ENCODE results near the gene GSDME.

GSDME gene

DNA sequence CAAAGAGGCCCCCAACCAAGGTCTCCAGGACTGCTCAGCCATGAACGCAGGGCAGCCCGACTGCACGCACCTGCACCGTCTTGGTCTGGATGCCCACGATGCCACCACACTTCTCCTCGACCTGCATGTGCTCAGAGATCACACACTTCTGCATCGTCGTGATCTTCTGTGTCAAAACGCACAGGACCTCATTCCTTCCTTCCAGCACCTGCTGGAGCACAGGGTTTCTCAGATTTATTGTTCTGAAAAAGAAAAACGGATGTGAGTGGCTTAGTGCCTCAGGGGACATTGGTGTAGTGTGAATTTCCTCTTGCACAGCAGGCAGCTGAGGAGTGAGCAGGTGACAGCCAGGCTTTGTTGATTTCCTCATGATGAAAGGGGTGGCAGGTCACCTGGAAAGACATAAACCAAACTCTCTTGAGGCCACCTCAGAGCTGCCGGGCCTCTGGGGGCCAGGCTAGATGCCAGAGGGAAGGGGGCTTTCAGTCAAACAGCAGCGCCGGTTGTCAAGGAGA, 38.2 kb downstream of the GSDME start:
- no peak for DNase-seq

DNA sequence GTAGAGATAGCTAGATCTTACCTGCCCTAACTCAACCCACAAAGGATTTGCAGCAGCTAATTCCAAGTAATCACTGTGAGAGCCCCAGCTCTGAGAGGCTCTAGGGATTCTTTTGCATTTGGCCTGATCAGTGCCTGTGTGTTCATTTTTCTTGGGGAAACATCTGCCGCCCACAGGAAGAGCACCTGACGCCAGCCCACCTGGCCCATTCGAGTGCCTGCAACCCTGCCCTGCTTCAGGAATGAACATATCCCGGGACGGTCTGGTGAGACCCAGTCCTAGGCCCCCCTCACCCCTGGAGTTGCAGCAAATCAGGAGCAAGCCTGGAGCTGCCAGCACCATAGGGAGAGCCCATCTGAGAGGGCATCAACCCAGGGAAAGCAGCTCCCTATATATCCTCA, 38.8 kb downstream of the GSDME start:
- no peak for DNase-seq

DNA sequence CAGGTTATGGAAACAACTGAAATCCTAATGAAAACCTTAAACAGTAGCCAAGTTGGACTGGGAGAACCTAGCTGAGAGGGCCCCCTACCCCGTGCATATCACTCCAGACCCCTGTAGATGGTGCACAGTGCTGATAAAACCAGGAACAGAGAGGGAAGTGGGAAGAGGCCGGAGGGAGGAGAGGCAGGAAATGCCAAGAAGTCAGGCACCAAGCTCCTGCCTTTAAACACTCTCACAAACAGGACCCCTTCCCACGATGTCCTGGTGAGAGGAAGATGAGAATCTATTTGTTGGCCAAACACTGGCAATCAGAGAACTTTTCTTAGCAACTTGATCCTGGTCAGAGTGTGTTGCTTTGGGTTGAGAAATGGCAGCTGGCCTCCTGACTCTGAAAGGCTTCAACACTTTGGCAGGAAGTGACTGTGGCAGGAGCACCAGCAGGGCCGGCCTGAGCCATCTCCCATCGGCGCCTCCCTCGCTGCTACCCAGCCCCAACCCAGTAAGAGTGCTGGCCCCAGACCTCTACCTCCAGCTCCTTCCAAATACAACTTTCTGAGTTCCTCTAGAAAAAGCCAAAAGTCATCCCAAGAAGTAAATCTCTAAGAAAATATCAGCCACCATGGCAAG, 39.5 kb downstream of the GSDME start:
- DNase-seq = no peak

DNA sequence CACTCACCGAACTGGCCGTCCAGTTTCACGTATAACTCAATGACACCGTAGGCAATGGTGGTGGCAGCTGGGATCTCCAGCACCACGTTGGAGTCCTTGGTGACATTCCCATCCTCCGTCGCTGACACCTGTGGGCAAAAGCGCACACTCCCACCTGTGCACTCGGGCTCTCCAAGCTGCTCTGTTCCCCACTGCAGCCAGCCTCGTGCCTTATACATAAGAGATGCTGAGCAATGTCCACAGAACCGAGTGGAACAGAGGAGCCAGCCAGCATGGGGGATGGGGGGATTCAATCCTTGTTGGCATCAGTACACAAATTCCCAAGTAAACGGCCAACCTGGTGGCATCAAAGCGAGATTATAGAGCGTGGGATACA, 40.0 kb downstream of the GSDME start:
- no peak for DNase-seq

DNA sequence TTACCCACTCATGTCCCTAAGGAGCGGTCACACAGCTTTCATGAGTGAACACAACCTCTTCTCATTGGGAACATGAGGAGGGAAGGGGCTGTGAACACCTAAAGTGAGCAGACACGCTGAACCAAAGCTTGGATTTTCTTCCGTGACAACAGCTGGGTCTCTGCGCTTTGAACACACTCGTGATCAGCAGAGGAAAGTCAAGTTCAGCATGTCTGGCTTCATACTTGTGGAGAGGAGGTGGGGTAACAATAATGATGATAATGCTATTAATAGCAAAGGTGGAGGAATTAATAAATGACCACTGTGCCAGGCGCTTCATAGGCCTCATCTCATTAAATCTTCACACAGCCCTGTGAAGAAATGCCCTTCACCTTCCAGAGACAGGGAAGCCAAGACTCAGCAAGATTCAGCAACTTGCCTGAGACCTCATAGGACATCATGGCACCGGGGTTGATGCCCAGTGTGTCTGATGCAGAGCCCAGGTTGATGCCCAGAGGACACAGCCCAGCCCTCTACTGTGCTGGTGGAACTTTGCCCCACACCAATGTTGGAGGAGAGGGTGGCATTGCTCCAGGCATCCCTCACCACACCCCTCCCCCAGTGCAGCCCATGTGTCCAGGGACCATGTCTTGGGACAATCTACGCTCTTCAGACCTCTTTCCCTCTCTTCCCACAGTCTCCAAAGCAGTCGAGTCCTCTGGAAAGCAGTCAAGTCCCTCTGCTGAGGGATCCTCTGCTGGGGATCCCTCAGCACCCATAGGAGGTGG, 40.6 kb downstream of the GSDME start:
- no peak for DNase-seq

DNA sequence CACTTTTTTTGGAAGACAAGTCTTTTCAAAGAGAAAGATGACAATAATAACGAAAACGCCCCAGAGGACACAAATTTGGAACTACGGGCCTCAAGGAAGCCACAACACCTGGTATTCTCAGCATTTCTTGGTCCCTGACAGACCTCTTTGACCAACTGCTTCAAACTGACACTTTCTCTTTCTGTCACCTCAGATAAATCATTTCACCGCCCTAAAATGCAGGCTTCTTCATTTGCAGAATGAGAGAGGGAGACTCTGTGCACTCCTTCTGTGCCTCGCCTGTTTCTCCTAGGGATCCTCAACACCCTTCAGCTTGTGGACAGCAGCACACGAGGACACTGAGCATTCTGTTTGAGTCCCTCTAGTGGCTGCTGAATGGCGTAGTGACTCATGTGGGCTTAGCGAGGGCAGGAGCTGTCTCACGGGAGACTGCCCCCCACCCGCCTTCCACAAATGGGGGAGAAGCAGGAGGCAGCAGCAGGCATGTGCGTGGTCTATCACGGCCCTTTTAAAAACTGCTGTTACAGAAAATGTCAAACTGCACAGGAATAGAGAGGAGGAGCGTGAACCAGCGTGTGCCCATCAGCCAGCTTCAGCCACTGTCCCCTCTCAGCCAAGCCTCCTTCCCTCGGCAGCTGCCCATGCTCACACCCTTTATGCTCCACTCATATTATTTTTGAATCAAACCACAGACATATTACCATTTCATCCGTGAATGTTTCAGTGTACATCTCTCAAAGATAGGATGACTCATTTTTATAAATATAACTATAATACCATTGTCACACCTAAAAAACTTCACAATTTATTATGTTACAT, 41.4 kb downstream of the GSDME start:
- DNase-seq = peak; percentile 17

DNA sequence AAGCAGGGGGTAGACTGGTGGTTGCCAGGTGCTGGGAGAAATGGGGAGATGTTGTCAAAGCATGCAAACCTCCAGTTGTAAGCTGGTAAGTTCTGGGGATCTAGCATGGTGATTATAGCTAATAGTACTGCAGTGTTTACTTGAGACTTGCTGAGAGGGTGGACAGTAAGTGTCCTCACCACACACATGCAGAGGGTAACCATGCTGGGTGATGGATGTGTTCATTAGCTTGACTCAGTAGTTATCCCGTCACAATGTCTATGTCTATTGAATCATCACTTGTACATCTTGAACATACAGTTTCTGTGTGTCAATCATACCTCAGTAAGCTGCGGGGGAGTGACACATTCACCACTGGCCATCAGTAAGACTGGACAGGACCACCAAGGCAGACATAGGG, 42.1 kb downstream of the GSDME start:
- no peak for DNase-seq

DNA sequence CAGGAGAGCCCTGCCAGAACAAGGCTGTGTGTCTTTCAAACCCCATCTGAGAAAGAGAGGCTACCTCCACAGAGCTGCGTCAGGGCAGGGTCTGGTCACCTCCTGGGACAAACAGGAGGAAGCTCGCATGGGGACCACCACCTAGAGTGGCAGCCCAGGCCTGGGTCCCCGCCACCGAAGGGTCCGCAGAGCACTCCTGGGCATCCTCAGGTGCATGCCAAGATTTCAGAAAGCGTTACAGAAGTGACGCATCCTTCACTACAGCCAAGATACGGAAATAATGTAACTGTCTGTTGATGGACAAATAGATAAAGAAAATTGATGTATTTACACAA, 42.6 kb downstream of the GSDME start:
- DNase-seq = no peak

DNA sequence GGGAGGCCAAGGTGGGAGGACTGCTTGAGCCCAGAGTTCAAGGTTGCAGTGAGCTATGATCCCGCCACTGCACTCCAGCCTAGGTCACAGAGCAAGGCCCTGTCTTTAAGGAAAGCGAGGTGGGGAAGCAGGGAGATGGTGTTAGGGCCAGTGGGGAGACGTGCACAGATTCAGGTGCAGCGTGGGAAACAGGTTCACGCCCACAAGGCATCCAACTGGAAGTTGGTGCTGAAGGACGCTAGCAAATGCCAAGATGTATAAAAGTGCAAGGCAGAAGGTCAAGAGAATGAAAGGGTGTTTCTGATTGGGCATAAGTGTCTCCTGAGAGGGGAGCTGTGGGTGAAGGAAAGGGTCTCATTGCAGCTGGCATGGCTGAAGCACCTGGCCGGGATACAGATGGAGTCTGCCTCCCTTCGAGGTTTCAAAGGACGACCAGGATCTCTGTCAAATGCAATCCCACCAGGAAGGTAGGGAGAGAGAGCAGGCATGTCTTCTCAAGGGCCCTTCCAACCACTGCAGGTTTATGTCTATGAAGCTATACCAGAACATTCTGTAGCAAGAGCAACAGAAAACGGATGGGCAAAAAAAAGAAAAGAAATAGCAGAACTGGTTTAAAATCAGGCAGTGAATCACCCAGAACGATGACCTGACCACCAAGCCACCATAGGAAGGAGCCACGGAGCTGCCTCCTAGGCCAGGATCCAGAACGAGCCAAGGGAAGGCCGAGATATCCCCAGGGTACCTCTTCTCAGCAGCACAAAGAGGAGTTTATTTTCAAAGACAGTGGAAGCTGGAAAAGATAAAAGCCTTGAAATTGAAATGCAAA, 43.2 kb downstream of the GSDME start:
- no peak for DNase-seq

DNA sequence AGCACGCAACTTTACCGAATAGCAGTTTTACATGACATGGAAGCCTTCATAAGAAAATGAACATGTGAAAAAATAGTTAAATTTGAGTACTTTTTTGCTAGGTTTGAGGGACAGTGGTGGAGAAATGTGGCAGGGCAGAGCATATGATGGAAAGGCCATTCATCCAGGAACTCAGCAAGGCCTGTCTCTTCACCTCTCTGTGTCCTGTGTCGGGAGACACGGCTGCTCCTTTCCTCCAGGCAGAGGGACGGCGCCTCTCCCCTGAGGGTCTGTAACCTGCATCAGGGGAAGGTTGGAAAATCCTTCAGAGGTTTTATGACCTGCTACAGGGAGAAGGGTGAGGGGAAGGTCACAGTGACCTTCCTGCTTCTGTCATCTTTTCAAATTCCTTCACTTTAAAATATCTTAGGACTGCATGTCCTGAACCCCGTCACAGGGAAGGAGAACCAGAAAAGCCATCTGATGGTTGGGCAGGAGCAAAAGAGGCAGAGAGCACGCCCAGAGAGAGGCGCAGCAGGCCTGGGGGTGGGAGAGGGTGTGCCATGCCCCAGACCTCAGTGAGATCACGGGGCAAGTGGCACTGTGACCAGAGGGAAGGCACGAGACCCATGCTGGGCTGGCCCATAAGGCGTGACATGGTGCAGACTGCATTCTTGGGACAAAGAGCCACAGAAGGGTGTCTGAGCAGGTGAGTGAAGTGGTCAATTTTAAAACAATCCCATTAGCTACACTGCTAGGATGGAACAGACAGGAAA, 44.0 kb downstream of the GSDME start:
- no peak for DNase-seq

DNA sequence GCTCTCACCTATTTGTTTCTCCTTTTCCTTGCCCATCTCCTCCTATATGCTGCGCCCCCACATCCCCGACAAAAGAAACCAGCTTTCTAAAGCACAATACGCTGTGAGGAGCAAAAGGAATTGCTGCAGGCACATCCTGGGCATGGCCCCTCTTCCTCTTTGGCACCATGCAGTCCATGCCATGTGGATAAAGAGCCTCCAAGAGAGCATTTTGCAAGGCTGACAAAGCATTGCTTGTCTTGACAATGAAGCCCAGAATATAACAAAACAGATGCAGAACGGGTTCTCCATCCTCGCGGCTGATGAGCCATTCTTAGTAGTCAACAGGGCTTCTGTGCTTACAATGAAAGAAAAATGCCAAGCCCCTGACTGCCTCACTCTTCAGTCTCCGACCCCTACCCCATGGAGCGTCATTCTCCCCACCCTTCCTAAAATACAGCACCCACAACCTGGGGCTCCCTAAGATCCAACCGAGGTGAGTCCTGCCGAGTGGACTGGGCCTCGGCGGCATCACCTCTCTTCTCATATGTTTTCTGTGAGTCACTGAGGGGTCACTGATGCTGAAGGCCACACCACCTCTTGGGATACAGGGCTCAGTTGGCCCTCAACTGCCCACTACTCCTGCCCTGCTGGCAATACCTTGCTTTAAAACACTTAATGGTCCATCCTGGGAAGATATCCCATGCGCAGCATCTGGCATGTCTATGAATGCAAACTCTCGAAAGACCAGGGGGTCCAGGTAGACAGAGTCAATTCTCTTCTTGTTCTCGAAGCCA, 47.5 kb downstream of the GSDME start:
- no peak for DNase-seq

DNA sequence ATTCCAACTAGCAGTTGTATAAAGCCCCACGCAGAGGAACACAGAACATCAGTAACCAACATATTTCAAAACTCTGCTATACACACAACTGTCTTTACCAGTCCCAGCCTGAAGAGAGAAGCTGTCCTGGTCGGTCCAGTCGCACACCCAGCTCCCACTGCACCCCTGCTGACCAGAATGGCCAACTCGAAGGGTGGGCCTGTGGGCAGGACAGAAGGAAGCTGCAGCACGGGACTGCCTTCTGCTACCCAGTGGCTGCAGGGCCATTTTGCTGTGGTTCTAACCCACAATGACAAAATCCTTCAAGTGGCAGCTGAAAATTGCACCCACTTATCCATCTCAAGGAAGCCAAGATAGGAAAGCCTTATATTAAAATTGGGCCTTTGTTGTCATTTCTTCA, 48.2 kb downstream of the GSDME start:
- no peak for DNase-seq

DNA sequence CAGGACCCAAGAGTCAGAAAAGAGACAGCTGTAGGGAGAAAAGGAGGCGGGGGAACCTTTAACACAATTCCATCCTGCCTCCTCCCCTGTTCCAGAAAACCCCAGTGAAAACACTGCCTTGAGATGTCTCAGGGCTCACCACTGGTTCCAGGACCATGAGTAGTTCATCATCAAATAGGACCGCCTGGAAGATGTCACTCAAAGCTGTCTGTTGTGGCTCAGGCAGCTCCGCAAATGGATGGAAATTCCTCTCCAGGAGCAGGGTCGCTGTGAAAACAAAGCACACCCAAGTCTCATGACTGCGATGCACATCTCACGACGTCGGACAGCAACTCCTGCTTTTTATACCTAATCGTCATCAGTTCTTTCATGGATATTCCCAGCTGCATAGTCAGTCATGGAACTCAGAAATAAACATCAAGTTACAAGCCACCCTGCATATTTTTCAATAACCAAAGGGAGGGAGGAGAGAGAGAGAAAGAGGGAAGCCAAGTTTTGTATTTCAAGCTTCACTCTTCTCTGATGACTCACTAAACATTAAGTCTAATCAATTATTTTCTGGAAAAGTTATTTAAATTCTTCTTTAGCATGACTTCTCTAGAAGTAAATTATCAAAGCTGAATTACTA, 49.2 kb downstream of the GSDME start:
- no peak for DNase-seq

DNA sequence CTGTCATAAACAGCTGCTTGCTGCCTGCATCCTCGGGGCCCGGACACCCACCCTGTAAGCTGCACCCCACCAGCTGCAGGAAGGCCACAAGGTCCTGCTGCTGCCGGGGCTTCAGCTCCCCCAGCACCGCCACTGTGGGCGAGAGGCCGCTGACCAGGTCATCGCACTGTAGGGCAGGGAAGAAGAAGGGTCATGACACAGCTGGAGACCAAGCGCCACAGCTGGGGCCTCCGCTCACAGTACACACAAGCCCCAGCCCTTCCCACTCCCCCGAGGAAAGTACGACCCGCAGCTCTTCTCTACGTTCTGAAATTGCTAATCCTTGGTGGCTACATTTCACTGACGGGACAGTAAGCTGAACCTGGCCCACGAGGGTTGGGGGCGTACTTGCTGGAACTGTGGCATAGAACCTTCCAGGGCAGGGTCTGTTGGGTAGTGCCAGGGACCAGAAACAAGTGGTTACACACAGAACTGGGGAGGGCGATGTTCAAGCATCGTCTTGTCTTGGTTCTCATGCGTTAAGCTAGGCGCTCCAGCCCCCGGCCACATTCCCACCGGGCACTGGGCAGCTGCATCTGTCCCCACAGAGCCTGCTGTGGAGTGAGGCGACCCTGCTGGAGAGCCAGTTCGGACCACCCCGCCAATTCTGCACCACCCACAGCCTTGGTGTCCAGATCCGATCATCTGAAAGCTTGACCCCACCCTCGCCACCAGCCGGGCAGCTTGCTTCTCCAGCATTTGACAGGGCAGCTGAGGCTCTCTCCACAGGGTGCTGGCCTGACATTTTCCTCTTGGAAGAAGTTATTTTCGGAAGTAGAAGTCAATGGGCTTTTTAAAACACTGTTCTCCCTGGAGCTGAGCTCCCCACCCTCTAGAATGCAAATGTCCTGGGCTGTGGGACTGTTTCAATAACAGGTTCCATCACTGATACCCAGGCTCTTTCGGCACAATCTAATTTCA, 50.8 kb downstream of the GSDME start:
- no peak for DNase-seq

DNA sequence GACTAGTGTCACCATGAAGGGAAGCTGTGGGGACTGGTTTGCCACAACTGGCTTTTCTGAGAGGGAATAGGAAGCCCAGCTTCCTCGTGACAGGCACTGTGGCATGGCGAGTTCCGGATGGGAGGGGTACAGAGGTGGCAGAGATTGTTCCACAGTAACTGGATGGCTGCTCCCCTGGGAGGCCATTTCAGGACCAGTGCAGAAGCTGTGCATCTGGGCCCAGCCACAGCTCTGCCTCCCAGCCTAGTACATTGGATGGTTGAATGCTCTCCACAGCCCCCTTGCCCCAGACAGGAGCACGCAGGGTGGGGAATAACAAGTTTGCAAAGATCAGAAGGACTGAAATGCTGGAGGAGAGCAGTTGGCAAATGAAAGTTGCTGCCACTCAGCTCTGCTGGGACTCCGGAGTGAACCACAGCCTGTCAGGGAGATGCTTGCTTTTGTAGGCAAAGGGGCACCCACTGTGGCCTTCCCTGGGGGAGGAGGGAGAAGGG, 51.8 kb downstream of the GSDME start:
- no peak for DNase-seq

DNA sequence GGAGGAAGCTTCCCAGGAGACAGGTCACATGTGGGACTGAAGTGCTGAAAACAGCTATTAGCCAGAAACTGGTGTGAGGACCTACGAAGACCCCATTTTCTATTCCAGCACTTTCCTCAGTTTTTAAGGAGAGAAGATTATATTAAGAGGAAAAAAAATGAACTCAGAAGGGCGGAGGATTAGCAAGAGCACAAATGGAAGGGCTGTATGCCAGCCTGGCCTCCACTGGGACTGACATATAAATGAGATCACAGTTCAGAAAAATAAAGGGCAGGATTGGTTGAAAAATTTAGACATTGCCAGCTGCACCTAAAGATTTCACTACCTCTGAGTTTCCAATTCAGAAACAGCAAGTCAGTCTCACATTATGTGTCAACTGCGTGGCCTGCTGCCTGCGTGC, 53.0 kb downstream of the GSDME start:
- DNase-seq = no peak

DNA sequence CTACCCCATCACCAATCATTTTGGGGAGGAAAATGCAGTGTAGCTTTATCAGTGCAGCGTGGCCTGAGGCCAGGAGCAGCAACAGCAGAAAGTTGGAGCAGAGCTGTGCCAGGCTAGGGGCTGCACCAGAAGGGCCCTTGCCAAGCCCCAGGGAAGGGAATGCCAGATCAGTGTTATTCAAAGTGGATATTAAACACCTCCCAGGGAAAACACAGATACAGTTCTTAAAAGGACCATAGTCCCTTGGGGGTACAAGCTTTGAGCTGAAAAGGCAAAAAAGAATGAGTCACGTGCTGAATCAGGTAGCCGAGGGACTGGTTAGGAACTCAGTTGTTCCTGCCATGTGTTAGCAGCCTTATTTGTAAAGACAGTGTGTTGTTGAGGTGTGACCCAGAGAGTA, 54.0 kb downstream of the GSDME start:
- DNase-seq = no peak

DNA sequence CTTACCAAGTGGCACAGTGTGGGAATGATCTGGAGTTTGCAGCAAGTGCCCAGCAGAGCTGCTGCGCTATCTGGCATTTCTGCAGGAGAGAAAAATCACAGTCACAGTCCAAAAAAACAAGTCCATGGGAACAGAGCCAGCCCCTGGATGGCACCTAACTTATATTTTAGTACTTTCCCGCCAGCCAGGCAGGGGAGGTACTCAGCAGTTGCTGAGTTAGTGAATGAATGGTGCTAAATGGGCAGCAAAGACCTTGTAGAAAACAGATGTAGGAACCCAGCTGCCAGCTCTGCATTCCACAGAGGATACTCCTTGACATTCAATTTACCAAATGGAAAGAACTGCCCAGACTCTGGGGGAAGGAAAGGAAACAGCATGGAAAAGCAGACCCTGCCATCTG, 54.5 kb downstream of the GSDME start:
- DNase-seq = peak; percentile 13

Measured in HCEC 1CT (cell line).